H1 (cell line): ENCODE results near the gene RGL2. TPM values are rescaled to one million over a fixed set of nuclear protein-coding genes. Genes with fewer than 3 reads are reported as not detected.

Source experiments
- BACH1 ChIP-seq: IDR thresholded peaks from 2 replicates; pipeline ENCODE4 v1.6.1; 2012; ENCODE audit warnings: low read length, improper control_type of control experiment
- CHD2 ChIP-seq: IDR thresholded peaks from 2 replicates; pipeline ENCODE4 v1.6.1; 2012; ENCODE audit warnings: low read length, improper control_type of control experiment
- CHD7 ChIP-seq: fragments of 300-600 bp; sonication (generic); IDR thresholded peaks from 2 replicates; pipeline ENCODE4 v1.7.1; 2012; ENCODE audit warnings: low read length, moderate library complexity, mild to moderate bottlenecking, inconsistent platforms; ENCODE audit not compliant: insufficient replicate concordance
- MAFK ChIP-seq: IDR thresholded peaks from 2 replicates; pipeline ENCODE4 v1.6.1; 2012; ENCODE audit warnings: low read depth, mild to moderate bottlenecking, improper control_type of control experiment, low read length
- RNF2 ChIP-seq: fragments of 200-900, 300-1000 bp; sonication (generic); IDR thresholded peaks from 2 replicates; pipeline ENCODE4 v1.7.1; 2016; ENCODE audit warnings: borderline replicate concordance, low read depth, mild to moderate bottlenecking, antibody characterized with exemption, low read length; ENCODE audit not compliant: poor library complexity, severe bottlenecking; ENCODE audit errors: missing control alignments
- SP1 ChIP-seq: IDR thresholded peaks from 2 replicates; pipeline ENCODE4 v1.6.1; 2011; ENCODE audit warnings: low read depth, low read length
- SP2 ChIP-seq: IDR thresholded peaks from 2 replicates; pipeline ENCODE4 v1.6.1; 2012; ENCODE audit warnings: mild to moderate bottlenecking, low read length, inconsistent platforms
- SP4 ChIP-seq: IDR thresholded peaks from 2 replicates; pipeline ENCODE4 v1.6.1; 2012; ENCODE audit warnings: low read length, inconsistent platforms
- SRF ChIP-seq: IDR thresholded peaks from 2 replicates; pipeline ENCODE4 v1.6.1; 2011; ENCODE audit warnings: mild to moderate bottlenecking, low read depth, low read length, moderate library complexity
- polyA plus RNA-seq, 7 experiments: library from polyadenylated mRNA; depleted of rRNA in 3 of 7; stranded (reverse) in 5 of 7; unstranded in 2 of 7; fragments of >200 nt in 5 of 7; fragments of 200-250 nt in 2 of 7; gene quantifications; 1 replicate in 5 of 7; 2 replicates in 1 of 7; 4 replicates in 1 of 7; pipeline versions ENCODE4 v1.2.1 to v1.2.3, GENCODE V29; 2011 to 2013; ENCODE audit warnings: missing spikeins in 2 of 7, mixed read lengths in 2 of 7
- total RNA-seq: library from RNA; stranded (reverse); fragmentation: NEBNext Ultra II Directional; extraction: Animal tissue kit (Norgen Biotek cat#: 25700); gene quantifications from 2 replicates; pipeline ENCODE4 v1.2.1, GENCODE V29; 2021

Gene RGL2
- total and polyA plus RNA-seq, 2 of the 8 experiments (the other 6 are each of a cell fraction or from before 2014, with no cell fraction given) = 58.1 to 80.3 TPM

GRCh38 chr6:33343953-33344611 is 45.3 kb upstream of the RGL2 start (continued):
- TF ChIP-seq CHD7 (no peak), SP4 (no peak), SP2 (no peak), MAFK (no peak), SP1 (no peak), SRF (no peak), RNF2 (no peak), BACH1 (no peak), CHD2 (no peak)
